GM18505 (cell line): ENCODE data around the gene DNAJC21.
"Not testable (repeated sequence)": the region's sequence is repeated elsewhere in the genome, so short reads cannot be mapped to it uniquely, and the experiment has no call there.

ENCODE experiments used
- ATAC-seq: cut with Tn5 transposase; IDR thresholded peaks from one replicate; pipeline ENCODE4 v1.9.1; 2021; ENCODE audit not compliant: unreplicated experiment
- POLR2A ChIP-seq: IDR thresholded peaks from 4 replicates; pipeline ENCODE4 v1.6.1; 2011; ENCODE audit warnings: borderline replicate concordance; ENCODE audit not compliant: insufficient read depth, insufficient read length; ENCODE audit errors: extremely low read depth

Gene DNAJC21

DNA sequence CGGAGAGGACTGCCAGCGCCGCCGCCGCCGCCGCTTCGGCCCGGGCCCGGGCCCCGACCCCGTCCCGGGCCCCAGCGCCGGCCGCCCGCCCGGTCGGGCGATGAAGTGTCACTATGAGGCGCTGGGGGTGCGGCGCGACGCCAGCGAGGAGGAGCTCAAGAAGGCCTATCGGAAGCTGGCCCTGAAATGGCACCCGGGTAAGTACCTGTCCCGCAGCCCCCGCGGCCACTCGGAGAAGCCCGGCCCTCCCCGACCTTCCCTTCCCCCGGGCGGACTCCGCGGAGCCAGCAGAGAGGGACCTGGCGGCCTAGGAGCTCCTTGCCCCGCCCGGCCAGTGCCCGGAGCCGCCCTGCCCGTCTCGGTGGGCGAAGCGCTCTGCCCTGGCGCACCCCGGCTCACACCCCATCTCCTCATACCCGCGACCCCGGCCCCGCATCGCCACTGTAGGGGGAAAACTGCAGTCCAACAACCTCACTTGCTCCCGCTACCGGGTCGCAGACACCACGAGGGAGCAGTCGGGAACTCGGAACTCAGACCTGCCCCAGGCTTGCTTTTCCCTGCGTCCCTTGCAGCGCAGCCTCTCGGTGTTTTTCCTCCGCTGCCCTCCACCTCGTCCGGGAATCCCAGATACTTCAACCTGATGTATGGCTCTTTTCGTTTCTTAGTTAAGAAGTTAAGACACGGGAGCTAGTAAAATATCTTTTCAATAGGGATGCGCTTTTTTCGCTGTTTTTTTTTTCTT lies 532 bp downstream of the DNAJC21 start:
- peak; percentile 78 for ATAC-seq
- peak; percentile 79 for TF ChIP-seq POLR2A

DNA sequence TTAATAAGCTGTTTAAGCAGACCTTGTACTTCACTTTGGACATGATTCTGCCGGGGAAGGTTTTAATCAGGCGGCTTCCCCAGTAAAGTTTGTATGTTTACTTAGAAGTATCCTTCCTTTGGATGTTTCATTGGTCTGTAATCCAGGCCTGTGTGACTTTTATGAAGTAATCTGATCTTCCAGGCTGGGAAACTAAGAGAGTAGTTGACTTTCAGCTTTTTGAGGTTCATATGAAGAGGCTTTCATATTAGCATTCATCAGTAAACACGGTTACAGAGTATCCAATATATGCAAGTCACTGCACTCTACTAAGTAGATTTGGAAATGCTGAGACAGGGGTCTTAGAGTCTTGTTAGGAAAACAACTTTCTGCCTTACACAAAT lies 1.1 kb downstream of the DNAJC21 start:
- TF ChIP-seq POLR2A = no peak
- ATAC-seq = no peak

DNA sequence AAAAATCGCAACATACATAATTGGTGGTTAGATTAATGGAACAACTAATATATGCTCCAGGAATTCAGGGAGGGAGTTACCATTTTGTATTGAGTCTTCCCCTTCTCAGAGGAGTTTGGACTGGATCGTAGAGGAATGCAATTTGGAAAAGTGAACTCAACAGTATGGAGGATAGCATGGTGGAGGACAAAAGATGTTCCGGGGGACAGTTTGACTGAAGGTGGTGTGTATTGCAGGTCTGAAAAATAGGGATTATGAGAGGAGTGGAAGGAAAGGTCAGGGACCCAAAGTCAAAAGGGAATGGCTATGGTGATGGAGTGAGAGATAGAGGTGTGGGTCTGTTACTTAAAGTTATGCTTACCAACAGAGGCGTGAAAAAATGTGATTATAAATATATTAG lies 1.5 kb downstream of the DNAJC21 start:
- TF ChIP-seq POLR2A = no peak
- ATAC-seq = no peak

DNA sequence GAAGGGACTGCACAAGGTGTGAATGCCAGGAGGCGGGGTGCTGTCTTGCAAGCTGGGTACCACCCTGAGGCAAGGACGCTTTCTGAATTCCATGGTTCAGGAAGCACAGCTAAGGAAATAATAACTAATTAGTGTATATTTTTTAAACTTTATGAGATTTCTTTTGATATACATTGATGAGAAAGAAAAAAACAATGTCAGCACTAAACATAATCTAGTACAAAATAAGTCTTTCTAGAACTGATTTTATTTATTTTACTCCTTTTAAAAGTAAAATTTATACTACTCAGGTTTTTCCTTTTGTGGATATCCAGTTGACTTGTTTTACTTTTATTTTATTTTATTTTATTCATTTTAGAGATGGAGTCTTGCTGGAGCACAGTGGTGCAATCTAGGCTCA lies 3.6 kb downstream of the DNAJC21 start:
- ATAC-seq = no peak

DNA sequence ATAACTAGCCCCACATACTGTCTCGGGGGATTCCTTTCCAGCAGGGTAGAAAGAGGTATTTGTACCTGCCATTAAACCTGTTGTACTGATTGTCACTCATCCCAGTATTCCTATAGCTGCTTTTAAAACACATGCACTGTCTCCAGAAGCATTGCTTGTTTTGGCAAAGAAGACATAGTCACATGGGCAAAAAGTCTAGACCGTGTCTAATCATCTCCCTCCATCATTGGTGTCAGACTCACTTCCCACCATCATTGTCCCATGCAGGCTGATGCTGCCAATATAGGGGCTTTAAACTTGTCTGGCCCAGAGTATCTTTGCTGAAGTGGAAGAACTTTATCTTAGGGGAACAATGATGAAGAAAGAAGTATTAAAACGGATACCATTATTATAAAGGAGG lies 12.6 kb downstream of the DNAJC21 start:
- TF ChIP-seq POLR2A = no peak
- ATAC-seq = no peak

More for the DNA sequence above, 3.6 kb downstream of the DNAJC21 start:
- TF ChIP-seq POLR2A = no peak

DNA sequence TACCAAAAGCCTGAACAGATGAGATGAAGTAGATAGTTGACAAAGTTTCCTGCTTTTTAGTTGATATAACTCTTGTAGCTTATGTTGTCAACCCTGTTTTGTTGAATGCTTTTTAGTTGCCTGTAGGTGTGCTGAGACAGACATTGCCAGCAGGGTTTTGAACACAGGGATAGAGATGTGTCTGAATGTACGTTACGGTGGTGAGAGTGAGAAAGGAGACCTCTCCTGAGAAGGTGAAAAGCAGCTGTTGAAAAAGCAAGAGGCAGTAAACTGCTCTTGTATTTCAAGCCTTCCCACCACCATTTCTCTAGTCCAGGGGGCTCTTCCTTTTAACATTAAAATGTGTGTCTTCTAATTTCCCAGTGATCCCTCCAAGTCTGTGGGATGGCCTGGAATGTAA lies 14.7 kb downstream of the DNAJC21 start:
- TF ChIP-seq POLR2A = no peak
- ATAC-seq = no peak

DNA sequence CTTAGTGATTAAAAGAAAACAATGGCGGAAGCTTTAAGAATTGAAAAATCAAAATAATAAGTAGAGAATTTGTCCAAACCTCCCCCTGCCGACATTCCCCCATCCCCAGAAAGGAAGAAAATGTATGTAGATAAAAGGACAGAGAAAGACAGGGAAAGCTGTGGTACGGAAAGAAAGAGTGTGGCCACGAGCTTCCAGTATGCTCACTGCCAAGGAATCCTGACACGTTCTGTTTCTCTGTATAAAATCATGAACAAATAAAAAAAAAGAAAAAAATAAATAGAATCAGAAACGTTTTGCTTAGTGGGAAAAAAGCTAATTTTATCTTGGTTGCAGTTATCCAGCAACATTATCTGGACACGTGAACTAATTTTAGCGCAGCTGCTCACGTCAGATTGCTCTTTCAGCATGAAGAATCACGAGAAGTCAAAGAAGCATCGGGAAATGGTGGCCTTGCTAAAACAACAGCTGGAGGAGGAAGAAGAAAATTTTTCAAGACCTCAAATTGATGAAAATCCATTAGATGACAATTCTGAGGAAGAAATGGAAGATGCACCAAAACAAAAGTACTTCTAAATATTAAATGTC lies 15.2 kb downstream of the DNAJC21 start:
- ATAC-seq = no peak
- TF ChIP-seq POLR2A = no peak

DNA sequence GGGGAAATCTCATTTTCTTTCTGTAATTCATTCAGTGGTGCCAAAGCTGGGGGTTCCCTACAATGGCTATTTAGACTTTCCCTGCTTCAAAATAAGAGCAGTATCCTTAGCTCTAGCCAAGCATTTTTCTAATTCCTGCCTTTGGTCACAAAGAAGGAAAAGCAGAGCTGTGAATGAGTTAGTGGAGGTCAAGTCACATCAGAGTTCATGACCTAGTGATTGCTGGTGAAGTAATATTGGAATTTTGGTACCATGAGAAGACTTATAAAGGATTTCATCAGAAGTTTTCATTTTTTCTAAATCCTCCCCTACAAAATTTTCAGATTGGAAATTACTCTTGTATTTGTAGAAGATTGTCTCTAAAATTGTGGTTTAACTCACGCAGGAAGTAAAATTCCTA lies 28.0 kb downstream of the DNAJC21 start:
- TF ChIP-seq POLR2A = no peak
- ATAC-seq = no peak

DNA sequence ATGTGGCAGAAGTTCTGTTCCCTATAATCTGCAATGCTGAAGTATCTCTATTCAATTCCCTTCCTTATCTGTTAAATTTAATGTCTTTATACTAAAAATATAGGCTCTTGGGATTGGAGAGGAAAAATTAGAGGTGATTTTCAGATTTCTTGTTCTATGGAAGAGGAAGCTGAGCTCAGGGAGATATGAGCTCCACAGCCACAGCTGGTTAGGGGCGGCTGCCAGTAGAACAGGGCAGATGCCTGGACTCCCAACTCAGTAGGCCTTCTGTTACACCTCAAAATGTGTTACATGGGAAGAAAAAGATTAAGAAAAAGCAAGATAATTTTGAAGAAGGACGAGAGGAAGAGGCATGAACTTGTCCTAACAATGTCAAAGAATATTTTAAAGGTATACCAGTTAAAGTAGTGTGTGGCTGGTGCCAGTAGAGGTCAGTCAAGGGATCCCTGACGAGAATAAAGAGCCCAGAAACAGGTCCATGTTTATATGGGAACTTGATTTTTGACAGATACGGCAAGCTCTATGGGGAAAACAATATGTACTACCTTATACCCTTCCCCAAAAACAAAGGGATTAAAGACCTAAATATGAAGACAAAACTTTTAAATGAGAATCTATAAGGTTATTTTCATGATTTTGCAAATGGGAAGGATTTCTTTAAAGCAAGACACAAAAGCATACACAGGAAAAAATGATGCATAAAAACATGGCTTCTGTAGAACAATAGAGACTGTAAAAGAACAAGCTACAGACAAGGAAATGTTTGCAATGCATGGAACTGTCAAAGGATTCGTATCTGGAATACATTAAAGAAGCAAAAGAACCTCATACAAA lies 28.7 kb downstream of the DNAJC21 start:
- TF ChIP-seq POLR2A = no peak
- no peak for ATAC-seq

DNA sequence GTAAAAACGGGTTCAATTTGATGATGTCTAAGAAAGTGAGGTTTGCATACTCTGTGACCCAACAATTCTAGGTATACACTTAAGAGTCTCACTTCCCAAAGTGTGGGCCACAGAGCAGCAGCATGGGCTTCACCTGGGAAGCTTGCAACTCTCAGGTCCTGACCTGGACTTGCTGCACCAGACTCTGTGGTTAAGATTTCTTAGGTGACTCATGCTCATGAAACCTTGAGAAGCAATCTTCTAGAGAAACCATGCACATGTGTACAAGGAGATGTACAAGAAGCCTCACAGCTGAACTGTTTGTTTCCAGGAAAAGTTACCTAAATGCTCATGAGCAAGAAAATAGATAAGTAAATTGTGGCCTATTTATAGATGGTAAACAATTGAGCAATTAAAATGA lies 30.0 kb downstream of the DNAJC21 start:
- ATAC-seq = peak; percentile 48
- TF ChIP-seq POLR2A = no peak

DNA sequence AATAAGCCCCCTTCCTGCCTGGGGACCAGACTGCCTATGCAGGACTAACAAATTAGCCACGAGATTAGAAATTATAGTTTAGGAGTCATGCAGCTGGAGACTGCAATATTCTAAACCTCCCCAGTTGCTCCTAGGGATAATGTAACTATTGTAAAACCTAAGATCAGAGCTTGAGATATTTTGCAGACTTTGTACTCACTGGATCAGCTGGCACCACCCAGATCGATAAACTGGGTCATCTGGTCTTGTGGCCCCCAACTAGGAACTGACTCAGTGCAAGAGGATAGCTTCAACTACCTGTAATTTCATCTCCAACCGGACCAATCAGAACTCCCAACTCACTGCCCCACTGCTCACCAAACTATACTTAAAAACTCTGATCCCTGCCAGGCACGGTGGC lies 38.2 kb downstream of the DNAJC21 start:
- TF ChIP-seq POLR2A = no peak
- ATAC-seq = no peak

DNA sequence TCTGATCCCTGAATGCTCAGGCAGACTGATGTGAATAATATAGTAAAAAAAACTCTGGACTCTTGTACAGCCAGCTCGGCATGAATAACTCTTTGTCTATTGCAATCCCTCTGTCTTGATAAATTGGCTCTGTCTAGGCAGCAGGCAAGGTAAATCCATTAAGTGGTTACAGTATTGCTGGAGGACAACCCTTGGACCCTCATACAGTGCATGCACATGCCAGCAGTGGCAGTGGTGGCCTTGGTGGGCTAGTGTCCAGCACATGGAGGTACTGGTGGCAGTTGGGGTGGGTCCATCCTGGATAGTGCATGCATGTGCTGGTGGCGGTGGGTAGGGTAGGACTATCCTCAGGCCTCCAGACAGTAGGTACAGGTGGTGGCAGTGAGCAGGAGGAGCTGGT lies 38.9 kb downstream of the DNAJC21 start:
- no peak for TF ChIP-seq POLR2A
- no peak for ATAC-seq

DNA sequence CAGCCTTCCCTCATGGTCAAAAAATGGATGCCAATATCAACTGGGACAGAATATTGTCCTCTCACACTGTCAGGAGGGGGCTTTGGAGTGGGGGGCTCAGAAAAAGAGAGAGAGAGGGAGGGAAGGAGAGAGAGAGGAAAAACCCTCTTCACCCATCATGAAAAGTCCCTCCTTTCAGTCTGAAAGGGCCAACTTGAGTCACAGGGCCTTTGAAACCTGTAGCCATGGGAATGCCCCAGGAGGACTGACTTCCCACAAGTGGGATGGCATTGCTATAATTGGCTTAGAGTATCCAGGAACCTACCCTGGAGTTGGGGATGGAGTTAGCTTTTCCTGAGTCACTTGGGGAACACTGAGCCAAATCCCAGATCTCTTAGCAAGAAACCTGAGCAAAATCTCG lies 41.2 kb downstream of the DNAJC21 start:
- TF ChIP-seq POLR2A = no peak
- ATAC-seq = no peak

DNA sequence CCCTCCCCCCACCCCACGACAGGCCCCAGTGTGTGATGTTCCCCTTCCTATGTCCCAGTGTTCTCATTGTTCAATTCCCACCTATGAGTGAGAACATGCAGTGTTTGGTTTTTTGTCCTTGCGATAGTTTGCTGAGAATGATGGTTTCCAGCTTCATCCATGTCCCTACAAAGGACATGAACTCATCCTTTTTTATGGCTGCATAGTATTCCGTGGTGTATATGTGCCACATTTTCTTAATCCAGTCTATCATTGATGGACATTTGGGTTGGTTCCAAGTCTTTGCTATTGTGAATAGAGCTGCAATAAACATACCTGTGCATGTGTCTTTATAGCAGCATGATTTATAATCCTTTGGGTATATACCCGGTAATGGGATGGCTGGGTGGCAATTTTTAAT lies 42.3 kb downstream of the DNAJC21 start:
- ATAC-seq = not testable (repeated sequence)

DNA sequence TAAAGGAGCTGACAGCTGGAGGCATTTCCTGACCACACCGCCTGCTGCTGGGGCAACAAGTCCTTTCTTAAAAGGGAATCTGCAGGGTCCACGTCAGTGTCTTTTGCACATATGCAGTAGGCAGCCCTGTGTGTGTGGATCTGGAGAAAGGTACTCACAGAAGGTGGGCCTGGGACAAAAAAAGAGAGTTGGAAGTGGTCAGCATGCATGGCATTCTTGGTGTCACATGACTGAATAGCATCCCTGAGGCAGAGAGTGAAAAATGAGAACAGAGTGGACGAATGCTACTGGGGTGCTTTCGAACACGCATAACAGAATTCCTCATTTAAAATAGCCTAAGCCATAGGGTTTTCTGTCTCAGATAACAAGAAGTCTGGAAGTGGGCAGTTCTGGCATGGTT lies 47.0 kb downstream of the DNAJC21 start:
- no peak for TF ChIP-seq POLR2A
- no peak for ATAC-seq
